NB4 (cell line): Measurements from ENCODE around the gene ABCC8.

Experiments used
- DNase-seq: peaks from one replicate; pipeline ENCODE4 v3.0.0; 2010; ENCODE audit warnings: low read depth
- H3K4me3 ChIP-seq: one replicate; pipeline ENCODE4 v1.5.1; 2011; ENCODE audit warnings: mild to moderate bottlenecking, low read depth, low read length, moderate library complexity
- CTCF ChIP-seq: IDR thresholded peaks from one replicate; pipeline ENCODE4 v1.5.1; 2012; ENCODE audit warnings: low read depth, low read length
- MAX ChIP-seq: IDR thresholded peaks from 2 replicates; pipeline ENCODE4 v1.6.1; 2011; ENCODE audit warnings: low read depth, low read length
- MYC ChIP-seq: IDR thresholded peaks from 2 replicates; pipeline ENCODE4 v1.6.1; 2011; ENCODE audit warnings: low read depth, low read length
- POLR2A ChIP-seq: IDR thresholded peaks from 2 replicates; pipeline ENCODE4 v1.6.1; 2011; ENCODE audit warnings: mild to moderate bottlenecking; ENCODE audit not compliant: insufficient read length; ENCODE audit errors: extremely low read depth

ABCC8 gene

DNA sequence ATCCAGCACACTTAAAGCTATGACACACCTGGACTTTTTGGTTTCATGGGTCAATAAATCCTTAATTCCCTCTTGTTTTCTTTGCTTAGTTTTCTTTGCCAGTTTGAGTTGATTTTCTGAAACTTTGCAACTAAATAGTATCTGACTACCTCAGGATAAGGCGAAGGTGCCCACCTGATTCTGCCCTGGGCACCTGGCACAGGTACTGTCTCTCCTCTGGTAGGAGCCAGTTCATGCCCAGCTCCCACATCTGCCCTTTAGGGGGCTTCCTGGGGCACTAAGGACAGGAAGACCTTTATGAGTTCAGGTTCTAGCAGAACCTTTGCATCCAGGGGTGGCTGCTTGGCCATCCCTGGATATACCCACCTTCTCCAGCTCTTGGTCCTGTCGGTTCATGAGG is 68.6 kb downstream of the ABCC8 start:
- DNase-seq, result no peak
- TF ChIP-seq CTCF, result no peak
- TF ChIP-seq MYC, result no peak
- no peak for TF ChIP-seq POLR2A
- TF ChIP-seq MAX, result no peak

DNA sequence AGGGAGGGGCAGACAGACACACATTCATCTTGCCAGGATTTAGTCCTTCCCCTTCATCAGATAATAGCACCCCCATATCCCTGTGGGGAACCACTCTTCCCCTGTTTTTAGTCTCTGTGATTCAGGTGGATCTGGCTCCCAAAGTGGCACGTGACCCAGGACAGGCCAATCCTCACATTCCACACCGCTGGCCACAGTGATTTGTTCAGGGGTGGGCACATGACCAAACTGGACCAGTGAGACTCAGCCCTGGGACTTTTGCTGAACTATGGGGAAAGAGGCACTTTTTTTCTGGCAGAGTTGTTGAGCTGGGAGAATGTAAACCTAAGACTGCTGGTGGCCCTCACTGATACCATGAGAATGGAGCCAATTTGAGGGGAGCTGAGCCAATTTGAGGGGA is 69.1 kb downstream of the ABCC8 start:
- no peak for DNase-seq
- H3K4me3 ChIP-seq, result no peak overlapping the region
- no peak for TF ChIP-seq POLR2A
- TF ChIP-seq MAX, result no peak
- no peak for TF ChIP-seq MYC
- TF ChIP-seq CTCF, result no peak

More for the DNA sequence above, 68.6 kb downstream of the ABCC8 start:
- no peak overlapping the region for H3K4me3 ChIP-seq

GRCh38 chr11:17406818-17407149 is 69.9 kb downstream of the ABCC8 start:
- TF ChIP-seq MAX (no peak), CTCF (no peak), POLR2A (no peak), MYC (no peak)
- no peak overlapping the region for H3K4me3 ChIP-seq
- DNase-seq, result no peak

DNA sequence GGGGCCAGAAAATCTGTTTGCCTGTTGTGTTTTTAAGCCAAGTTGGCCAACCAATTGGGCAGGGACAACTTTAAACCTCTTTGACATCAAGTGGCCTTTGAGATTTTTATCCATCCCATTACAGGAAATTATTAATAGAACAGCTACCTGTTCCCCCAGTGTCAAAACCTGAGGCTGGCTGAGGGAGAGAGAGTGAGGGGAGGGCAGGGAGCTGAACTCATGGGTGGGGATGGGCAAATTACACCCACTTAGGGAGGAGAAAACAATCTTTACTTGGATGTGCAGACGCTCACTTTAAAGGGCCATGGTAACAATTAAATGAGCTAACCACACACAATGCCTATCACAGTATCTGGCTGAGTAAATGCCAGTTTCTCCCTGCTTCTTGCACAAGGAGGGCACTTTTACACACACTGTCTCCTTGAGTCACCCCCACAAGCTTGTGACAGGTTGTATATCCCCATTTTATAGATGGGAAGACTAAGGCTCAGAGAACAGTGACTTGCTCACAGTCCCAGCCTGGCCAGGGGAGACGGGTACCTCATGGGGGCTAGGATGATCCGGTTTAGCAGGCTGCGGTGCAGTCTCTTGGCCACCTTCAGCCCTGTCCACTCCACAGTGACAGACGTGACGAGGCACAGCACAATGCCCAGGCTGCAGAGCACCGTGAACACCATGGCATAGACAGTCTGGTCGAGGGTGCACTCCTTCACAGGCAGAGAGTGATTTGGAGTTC is 70.4 kb downstream of the ABCC8 start:
- no peak overlapping the region for H3K4me3 ChIP-seq
- TF ChIP-seq POLR2A (no peak), MYC (no peak), CTCF (no peak), MAX (no peak)
- DNase-seq, result no peak

DNA sequence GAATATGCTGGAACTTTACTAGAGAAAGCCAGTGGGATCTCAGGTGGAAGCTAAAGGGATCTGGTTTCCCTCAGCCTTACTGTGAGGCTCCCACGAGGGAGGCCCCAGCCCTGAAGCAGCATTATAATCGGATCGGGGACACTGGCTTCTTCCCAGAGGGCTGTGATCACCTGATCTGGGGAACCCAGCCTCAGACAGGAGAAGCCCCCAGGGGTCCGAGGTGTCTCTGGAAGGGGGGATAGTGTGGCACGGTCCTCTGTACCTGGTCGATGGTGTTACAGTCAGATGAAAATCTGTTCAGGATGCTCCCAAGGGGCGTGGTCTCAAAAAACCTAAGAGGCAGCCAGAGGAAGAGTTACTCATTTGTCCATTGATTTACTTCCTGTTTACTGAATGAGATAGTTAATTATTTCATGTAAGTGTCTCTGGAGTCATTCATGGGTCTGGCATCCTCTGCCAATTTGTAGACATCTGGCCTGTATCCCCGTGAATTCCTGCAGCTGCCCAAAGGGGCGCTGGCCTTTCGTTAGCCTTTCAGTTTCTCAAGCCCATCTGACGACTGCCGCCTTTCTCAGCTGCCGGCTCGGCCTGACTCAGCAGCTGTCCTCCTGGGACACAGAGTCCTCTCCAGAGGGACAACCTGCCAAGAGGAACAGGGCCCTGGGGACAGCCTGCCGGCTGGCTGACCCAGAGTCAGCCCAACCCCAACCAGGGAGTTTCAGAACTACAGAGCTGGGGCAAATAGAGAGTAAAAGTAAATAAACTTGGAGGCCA is 71.2 kb downstream of the ABCC8 start:
- TF ChIP-seq CTCF, result peak; percentile 12
- no peak for TF ChIP-seq MYC
- peak; percentile 71 for DNase-seq
- H3K4me3 ChIP-seq, result no peak overlapping the region
